GM18502 (cell line): Measurements from ENCODE around the gene KRT73.

Experiments
- ATAC-seq: cut with Tn5 transposase; IDR thresholded peaks from one replicate; pipeline ENCODE4 v1.9.1; 2021; ENCODE audit warnings: mild to moderate bottlenecking; ENCODE audit not compliant: unreplicated experiment, poor library complexity

Gene KRT73

DNA sequence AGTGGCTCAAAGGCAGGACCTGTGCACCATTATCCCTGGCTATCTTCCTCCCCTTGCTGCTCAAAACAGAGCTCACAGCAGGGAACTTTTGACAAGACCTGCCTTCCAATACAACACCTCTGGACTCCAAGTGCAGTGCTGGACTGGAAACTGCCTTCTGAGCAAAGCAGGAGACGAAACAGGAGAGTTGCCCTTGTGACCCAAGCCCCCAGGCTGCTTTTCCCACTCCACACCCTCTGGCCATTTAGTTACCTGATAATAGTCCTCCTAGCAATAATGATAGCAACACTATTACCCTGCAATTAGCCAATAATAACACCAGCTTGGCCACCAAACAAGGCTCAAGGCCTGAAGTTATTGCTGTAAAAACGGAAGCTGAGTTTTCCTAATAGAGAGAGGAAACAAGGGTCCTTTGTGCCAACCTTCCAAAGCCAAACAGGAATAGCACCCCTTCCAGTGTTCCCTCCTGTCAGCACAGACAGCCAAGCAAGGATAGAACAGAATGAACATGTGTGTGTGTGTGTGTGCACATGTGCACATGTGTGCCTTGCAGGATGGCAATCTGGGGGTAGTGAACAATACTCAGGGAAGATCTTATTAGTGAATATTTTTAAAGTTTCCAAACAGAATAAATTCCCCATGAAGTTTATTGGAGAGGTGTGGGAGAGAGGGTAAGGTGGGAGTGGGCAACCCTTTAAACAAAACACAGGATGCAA lies 9.2 kb upstream of the KRT73 start:
- ATAC-seq, result no peak

DNA sequence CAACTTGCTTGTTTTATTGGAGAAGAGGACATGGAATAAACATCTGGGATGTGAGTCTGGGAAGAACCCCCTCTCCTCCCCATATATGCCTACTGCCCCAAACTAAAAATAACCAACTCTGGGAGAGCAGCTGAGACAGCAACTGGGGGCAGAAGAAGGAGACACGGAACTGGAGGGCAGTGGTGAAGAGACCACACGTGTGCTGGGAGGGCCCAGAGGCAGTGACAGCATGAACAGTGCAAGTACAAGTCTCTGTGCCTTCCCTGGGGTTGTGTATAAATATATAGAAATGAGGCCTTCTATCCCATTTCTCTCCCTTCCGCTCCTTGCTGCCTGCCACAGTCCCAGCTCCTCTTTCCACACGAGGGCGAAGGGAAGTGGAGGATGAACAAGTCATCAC lies 4.0 kb upstream of the KRT73 start:
- ATAC-seq, result no peak

GRCh38 chr12:52618866-52619265 lies 507 bp upstream of the KRT73 start:
- no peak for ATAC-seq

DNA sequence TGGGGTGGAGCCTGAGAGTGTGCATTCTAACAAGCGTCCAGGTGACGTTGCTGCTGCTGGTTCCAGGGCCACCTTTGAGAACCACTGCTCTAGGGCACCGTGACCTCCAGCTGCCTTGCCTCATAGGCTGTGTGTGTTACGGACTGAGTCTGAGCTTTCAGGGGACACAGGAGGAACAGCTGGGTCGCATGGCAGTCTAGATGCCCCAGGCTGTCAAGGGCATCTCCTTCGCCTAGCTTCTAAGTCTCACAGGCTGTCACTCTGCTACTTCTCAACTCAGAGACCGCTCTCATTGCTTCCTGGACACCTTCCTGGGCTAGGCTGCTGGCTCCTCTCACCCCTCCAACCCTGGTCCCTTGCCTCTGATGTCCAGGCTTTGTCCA lies 965 bp downstream of the KRT73 start:
- no peak for ATAC-seq

DNA sequence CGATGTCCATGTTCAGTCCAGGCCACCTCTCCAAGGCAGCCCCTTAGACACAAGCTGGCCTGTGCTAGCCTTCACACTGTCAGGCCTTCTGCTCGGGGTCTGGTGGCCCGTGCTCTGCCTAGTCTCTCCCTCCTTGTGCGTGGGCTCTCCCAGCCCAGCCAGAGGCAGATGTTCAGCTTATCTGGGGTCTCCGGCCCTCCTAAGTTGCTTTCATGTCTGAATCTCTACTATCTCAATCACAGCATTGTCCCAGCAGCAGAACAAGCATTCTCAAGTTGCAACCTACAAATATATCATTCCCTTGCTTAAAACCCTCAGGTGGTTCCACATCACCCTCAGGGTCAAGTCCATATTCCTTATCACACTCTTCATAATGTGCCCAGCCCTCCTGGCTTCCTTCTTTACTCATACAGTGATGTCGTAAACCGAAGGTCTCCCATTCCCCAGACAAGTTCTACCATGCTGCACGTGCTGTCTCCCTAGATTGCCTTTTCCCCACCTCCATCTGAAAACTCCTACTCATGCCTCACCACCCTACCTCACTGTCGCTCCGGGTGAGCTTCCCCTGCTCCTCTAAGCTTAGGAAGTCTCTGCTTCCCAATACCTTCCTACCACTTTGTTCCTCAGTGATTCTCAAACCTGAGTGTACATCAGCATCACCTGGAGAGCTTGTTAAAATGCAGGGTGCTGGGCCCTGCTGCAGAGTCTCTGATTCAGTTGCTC lies 1.5 kb downstream of the KRT73 start:
- no peak for ATAC-seq

GRCh38 chr12:52615912-52616311 lies 2.4 kb downstream of the KRT73 start:
- no peak for ATAC-seq

DNA sequence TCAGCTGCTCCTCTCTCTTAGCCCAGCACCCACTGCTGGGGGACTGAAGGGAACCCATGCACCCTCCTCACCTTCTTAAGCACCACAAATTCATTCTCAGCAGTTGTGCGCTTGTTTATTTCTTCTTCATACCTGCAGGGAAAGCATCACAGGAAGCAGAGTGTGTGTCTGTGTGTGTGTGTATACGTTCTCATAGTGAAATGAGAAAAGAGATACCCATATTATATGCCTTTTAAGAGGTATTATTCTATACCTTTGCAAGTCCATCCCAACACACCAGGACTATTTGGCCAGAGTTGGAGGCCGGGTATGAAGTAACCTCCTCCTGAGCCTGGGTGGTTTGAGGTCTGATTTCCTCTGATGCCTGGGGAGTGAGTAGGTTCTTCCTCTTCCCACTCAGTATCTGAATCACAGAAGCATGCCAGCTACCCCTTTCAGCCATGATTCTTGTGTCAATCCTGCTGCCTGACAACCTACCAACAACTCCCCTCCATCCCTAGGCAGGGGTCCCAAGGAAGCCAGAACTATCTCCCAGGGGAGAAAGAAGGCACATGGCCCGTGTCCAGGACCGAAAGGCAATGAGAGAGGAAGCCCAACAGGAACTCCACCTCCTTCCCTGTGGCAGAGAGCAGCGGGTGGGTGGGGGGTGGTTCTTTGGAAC lies 3.0 kb downstream of the KRT73 start:
- no peak for ATAC-seq

GRCh38 chr12:52614381-52615207 lies 3.8 kb downstream of the KRT73 start:
- ATAC-seq, result no peak

- ATAC-seq, result no peak
Measured at GRCh38 chr12:52613384-52614030, 4.9 kb downstream of the KRT73 start.

DNA sequence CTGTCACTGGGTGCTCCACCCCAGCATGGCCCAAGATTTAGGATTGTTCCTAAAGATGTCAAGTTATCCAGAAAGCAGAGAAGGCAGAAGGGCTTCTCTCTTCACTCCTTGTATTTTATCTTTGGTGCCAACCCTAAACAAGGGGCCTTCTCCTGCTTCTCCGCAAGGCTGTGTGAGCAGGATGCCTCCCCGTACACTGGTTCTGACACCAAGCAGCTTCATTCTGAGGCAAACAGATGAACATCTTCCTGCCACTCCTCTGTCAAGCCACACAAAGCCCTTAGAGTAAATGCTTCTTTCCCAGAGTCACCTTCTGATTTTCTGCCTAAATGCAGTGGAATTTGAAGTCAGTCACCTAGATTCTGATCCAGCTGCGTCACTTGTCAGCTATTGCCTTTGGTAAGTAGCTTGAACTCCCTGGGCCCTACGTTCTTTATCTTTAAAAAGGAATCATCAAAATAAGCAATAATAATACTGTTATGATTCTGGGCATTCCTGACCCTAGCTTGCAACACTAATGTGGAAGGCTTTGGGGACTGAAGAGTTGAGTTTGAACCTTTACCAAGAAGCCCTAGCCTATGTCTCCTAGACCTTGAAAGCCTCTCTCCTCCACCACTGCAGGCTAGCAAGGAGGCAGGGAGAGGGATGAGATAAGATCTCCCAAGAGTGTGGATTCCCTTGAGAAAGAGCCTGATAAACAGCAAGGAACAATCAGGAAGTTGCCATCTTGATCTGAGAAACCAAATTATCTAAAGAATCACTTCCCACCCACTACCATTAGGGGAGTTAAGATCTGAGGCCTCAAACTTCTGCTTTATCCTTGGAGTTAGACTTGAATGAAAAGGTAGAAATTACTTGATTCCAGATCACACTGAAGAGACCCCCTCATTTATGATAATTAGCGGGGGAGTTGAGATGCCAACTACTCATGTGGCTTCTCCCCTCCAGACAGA lies 5.7 kb downstream of the KRT73 start:
- no peak for ATAC-seq

DNA sequence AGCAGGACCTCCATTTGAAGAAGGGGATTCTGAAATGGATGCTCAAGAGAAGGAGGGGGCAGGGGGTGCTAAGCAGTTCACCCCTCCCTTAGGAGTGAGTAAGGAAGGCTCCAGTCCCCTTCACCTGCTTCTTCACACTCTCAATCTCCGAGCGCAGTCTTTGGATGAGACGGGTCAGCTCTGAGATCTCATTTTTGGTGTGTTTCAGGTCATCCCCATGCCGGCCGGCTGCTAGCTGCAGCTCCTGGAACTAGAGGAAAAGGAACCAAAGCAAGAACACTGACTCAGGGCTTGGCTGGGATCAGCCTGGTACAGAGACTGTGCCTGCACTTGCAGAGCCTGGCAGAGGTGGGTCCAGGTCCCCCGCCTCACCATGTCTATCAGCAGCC lies 7.3 kb downstream of the KRT73 start:
- ATAC-seq, result no peak

DNA sequence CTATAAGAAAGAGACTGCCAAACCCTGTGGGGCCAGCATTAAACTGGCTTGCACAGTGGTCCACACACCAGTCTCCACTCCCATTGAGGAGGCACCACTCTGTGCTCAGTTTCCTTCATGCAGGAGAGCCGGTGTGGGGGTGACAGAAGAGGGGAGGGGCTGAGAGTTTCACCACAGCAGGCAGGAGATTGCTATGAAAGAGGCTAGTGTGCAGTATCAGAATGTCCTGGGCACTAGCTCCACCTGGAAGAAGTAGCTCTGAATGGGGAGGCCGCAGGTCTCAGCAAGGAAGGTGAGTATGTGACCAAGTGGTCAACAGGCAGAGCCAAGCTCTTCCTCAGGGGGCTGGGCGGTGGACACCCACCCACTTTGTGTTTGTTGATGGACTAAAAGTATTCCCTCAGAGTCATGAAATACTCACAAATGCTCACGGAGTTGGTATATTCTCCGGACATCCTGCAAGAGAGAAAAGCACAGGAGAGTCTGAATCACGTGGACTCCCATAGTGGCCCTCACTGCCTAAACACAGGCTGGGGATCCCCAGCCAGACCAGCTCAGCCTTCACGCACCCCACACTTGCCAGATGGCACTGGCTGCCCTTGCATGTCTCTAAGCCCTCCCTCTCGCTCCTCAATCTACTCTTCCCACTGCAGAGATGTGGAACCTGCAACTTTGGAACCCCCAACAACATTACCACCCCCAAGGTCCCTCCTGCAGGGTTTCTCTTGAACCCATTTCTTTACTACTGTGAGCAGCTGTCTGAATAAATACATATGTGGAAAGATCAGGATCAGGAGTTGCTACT lies 9.3 kb downstream of the KRT73 start:
- no peak for ATAC-seq

DNA sequence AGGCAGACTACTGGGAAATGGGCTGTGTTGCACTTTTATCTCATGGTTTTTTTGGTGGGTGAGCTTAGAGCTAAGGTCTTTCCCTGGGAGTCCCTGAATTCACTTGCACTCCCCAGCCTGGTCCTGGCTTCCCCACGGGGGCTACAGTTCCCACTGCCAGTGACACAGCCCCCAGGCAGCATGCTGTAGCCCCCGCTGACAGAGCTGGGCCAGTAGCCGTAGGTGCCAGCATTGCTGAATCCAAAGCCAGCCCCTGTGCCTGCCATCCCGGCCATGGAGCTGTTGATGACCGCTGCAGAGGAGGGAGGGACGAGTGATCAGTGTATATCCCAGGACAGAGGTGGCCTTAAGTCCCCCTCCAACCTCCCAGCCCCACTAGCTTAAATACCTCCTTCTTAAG lies 10.2 kb downstream of the KRT73 start:
- no peak for ATAC-seq

GRCh38 chr12:52607314-52607713 lies 11.0 kb downstream of the KRT73 start:
- no peak for ATAC-seq

DNA sequence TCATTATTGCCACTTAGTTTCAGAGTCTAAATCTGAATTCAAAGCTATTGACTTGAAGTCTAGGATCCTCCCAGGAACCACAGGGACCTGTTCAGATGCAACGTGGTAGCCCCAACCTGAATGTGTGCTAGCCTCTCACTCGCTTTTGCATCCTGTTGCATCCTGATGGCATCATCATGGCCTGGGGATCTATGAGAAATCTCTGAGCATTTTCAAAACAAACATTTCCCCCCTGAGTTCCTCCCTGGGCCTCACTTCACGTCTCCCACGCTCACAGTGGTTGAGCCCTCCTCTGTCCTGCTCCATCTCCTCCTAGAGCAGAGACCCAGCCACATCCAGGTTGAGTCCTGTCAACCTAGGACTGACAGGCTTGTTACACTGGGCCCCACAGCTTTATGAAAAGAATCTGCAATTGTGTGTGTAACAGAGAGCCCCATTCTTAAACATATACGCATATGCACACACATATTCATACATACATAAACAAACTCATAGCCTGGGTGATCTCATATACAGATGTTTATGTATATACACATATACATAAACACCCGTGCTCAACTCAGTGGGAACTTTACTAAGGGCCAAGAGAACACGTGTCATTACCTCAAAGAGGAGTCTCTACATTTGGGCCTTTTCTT lies 11.7 kb downstream of the KRT73 start:
- ATAC-seq, result no peak

- ATAC-seq, result no peak
Measured at GRCh38 chr12:52606096-52606495, 12.3 kb downstream of the KRT73 start.

DNA sequence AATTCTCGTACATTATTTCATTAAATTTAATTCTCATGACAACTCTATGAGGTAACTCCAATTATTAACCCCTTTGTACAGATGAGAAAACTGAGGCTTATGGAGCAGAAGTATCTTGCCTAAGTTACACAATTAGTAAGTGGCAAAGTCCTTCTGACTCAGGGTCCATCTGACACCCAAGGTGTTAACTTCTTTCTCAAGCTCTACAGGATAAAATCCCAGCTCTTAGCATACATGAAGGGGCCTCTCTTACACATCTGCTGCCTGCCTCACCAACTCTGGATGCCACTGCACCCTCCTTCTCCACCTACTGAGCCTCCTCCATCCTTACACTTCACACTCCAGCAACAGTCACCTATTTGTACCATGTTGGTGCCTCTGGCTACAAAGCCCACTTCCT lies 12.8 kb downstream of the KRT73 start:
- ATAC-seq, result no peak

DNA sequence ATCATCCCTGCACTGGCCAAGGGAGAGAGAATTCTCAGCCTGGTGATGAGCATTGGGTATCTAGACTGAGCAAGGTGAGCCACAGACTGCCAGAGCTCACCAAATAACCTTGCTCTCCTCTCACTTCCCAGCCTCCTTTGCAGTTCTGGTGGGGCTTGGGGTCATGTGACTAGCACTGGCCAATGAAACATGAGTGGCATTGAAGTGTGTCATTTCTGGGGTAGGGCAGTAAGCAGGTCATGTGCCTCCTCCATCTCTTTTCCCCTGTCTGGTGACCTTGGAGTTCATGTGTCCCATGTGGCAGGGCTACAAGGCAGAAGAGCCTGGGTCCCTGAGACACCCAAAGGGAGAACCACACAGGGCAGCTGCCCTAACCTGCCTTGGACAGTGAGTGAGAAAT lies 13.5 kb downstream of the KRT73 start:
- no peak for ATAC-seq
